8988T (cell line): Measurements from ENCODE around the gene CHM.
"Not testable (repeated sequence)": the region's sequence is repeated elsewhere in the genome, so short reads cannot be mapped to it uniquely, and the experiment has no call there.

Source experiments
- DNase-seq: peaks from one replicate; pipeline ENCODE4 v3.0.0; 2011

The CHM gene

DNA sequence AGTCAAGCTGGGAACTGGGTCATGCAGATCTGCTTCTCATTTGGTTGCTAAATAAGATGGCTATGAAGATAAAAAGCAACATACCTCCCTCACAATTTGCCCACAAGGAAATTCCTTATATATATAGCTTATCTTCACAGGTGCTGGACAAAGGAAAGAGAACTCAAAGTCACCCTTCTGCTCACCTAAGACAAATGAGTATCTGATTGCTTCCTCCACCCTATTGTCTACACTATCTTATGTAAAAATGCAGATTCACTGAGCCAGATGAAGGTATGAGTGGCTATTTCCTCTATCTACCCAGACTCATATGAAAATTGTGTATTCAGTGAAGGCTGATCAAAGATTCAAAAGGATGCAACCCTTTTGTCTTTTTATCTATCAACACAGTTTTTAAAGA lies 50.8 kb downstream of the CHM start:
- DNase-seq = no peak

DNA sequence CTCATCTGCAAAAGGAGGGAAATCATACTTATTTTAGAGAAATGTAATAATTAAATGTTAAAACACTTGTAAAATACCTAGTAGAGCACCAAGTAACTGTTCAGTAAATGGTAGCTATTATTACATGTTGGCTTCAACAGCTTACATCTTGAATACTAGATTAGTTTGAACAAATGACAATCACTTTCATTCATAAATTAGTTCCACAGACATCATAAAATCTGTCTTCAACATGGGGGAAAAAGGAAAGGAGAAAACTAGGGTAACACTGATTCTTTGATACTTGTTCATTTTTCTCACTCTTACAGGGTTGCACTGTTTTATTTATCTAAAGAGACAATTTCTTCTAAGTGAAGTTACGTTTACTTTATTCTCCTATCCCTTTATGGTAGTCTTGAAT lies 51.7 kb downstream of the CHM start:
- no peak for DNase-seq

GRCh38 chrX:85994797-85995196 lies 52.6 kb downstream of the CHM start:
- no peak for DNase-seq

DNA sequence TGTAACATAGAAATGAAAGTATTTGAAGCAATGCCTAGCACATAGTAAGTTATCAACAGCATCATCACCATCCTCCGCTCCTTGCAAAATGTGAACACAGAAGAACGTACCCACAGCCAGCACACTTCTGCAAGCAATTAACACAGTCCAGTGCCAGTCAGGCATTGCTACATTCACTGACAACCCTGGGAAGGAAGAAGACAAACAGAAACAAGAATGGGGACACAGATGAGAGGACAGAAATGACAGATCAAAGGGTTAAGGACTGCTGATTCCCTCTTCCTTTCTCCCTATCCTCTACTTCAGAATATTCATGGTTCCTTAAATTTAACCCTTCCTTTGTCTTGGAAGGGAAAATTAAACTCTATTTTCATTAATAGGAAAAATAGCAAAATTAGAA lies 53.1 kb downstream of the CHM start:
- DNase-seq = no peak

- DNase-seq = no peak
These were observed 53.7 kb downstream of the CHM start for GRCh38 chrX:85993539-85994197.

DNA sequence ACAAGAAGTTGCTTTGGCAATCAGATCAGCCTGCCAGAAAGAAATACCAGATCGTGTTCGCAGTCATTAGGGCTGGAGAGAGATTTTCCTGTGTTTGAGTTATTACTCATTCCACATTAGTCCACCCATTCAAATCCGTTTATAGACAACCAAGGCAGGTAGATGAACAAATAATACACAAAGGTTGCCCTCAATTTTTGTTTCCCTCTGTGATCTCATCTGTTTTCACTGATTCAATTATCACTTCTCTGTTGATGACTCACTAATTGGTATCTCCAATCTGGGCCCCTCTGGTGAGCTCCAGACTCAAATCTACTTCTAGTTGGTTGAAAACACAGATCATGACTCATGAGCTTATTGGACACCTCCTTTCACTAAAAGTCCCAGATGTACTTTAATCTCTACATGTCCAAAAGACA lies 54.5 kb downstream of the CHM start:
- no peak for DNase-seq

DNA sequence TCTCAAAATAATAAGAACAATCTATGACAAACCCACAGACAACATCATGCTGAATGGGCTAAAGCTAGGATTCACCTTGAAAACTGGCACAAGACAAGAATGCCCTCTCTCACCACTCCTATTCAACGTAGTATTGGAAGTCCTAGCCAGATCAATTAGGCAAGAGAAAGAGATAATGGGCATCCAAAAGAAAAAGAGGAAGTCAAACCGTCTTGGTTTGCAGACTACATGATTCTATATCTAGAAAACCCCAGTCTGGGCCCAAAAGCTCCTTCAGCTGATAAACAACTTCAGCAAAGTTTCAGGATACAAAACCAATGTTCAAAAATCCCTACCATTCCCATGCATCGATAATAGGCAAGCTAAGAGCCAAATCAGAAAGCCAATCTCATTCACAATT lies 59.0 kb downstream of the CHM start:
- DNase-seq = no peak

- no peak for DNase-seq
These were observed 67.1 kb downstream of the CHM start for GRCh38 chrX:85980286-85980685.

DNA sequence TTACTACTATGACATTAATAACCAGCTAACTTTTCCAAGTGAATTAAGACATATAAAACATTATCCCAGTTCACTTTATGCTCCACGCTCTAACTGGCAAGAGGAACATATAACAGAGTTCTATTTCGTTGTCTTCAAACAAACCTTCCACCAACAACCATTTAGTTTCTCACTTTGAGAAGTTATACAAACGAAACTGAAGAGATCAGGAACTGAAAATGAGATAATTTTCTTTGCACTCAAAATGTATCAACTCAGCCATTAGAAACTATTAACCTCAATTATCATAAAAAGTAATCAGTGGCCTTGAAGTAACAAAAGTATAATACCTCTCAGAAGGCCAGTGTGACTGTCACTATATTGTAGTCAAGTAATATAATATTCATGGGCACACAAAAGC lies 70.1 kb downstream of the CHM start:
- no peak for DNase-seq

GRCh38 chrX:85972351-85972750 lies 75.0 kb downstream of the CHM start:
- not testable (repeated sequence) for DNase-seq

- DNase-seq = no peak
These were observed 82.6 kb downstream of the CHM start for GRCh38 chrX:85964744-85965143.

GRCh38 chrX:85963736-85964135 lies 83.6 kb downstream of the CHM start:
- no peak for DNase-seq

DNA sequence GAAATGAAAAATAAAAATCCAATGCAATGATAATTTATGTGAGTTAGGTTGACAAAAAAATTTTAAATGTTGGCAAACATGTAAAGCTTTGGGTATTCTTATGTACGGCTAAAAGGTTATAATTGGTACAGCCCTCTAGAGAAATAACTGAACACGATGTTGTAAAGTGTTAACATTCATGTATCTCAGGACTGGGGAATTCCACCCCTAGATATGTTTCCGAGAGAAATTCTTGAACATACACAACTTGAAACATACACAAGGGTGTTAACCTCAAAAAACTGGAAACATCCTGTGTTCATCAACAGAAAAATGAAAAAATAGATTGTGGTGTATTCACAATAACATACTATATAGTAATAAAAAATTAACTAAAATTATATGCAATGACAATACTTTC lies 91.8 kb downstream of the CHM start:
- DNase-seq = no peak

DNA sequence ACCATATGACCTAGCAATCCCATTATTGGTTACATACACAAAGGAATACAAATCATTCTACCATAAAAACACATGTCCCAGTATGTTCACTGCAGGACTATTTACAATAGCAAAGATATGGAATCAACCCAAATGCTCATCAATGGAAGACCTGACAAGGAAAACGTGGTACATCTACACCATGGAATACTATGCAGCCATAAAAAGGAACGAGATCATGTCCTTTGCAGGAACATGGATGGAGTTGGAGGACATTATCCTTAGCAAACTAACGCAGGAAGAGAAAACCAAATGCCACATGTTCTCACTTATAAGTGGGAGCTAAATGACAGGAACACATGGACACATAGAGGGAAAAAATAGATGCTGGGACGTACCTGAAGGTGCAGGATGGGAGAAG lies 102.6 kb downstream of the CHM start:
- DNase-seq = not testable (repeated sequence)

- DNase-seq = no peak
These were observed 106.1 kb downstream of the CHM start for GRCh38 chrX:85941275-85941674.

GRCh38 chrX:85939942-85940341 lies 107.4 kb downstream of the CHM start:
- DNase-seq = not testable (repeated sequence)

- DNase-seq = not testable (repeated sequence)
These were observed 113.0 kb downstream of the CHM start for GRCh38 chrX:85934399-85934798.

GRCh38 chrX:85930099-85930498 lies 117.3 kb downstream of the CHM start:
- DNase-seq = no peak

- DNase-seq = no peak
These were observed 118.8 kb downstream of the CHM start for GRCh38 chrX:85928606-85929005.

DNA sequence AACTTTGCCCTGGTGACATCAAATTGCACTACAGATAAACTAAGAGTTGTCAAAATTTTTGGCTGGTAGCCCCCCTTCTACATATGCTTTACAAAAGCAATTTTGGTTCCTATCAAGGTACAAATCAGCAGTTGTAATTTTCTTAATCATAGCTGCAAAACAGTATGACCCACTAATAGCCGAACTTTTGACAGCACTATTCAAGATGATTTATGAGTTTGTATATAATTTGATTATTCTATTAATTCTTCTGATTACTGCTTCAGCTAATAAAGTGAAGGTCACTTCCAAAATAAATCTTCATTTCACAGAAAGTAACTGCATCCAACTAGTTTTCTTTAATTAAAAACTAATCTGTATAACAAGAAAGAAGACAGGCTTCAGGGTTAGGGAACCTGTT lies 119.6 kb downstream of the CHM start:
- no peak for DNase-seq

DNA sequence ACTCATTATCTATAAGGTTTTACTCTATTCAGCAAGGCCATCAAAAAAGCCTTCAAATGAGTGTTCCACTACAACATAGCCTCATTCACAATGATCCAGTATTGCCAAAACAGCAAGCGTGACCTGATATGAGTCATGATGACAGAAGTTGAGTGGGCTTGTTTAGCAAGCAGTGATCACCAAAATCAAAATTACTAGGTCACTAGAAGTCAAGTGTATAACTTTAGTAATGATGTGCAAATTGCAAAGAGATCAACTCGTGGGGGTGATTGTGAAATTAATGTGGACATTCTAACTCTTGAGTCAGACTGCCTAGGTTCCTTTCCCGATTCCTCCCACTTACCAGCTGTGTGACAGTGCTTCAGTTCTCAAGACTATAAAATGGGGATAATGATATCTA lies 124.5 kb downstream of the CHM start:
- DNase-seq = no peak

DNA sequence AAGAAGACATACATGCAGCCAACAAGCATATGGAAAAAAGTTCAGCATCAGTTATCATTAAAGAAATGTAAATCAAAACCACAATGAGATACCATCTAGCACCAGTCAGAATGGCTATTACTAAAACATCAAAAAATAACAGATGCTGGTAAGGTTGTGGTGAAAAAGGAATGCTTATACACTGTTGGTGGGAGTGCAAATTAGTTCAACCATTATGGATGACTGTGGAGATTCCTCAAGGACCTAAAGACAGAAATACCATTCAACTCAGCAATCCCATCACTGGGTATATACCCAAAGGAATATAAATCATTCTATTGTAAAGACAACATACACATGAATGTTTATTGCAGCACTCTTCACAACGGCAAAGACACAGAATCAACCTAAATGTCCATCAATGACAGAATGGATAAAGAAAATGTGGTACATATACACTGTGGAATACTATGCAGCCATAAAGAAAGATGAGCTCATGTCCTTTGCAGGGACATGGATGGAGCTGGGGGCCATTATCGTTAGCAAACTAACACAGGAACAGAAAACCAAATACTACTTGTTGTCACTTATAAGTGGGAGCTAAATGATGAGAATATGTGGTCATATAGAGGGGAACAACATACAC lies 130.6 kb downstream of the CHM start:
- not testable (repeated sequence) for DNase-seq

DNA sequence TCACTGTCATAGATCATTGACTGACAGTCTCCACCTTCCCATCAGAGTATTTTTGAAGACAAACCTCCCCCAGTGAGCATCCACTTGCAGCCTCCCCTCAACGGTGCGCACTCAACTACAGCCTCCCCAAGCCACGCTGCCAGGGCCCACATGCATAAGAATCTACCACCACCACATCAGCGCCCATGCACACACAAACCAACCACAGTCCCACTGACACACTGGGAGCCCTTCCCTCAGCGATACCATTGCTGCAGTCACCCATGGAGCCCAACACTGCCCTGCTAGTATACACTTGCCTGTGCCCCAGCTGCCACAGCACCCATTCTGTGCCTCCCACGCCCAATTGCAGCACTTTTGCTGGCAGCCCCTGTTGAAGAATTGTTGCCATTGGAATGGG lies 132.9 kb downstream of the CHM start:
- DNase-seq = no peak

- no peak for DNase-seq
These were observed 140.0 kb downstream of the CHM start for GRCh38 chrX:85907316-85907715.

DNA sequence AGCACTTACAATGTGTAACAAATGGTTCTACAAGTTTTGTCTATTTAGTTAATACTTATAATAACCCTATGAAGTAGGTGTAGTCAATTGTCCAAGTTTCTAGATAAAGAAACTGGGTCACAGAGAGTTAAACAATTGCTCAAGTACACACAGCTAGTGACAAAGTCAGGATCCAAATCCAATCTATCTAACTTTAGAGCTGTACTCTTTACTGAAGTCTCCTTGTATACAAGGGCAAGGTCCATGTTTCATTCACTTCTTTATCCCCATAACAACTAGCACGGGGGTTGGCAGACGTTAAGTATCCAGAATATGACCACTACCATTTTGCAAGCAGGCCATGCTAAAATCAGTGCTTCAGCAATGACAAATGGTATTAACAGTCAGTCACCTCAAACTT lies 141.0 kb downstream of the CHM start:
- DNase-seq = no peak
